ENCODE data around the gene CLIC6.
"Not testable (repeated sequence)": the region's sequence is repeated elsewhere in the genome, so short reads cannot be mapped to it uniquely, and the experiment has no call there.

Gene CLIC6

GRCh38 chr21:34653522-34653921, 15.3 kb upstream of the CLIC6 start:
- DNase-seq (ENCODE audit: low read depth), result no peak

- no peak for DNase-seq (ENCODE audit: low read depth)
Measured at GRCh38 chr21:34661848-34662247, 6.9 kb upstream of the CLIC6 start.

GRCh38 chr21:34667761-34668160, 1.0 kb upstream of the CLIC6 start:
- DNase-seq (ENCODE audit: low read depth), result no peak

- no peak for DNase-seq (ENCODE audit: low read depth)
Measured at GRCh38 chr21:34669149-34669879, 520 bp downstream of the CLIC6 start.

GRCh38 chr21:34669880-34670219, 1.1 kb downstream of the CLIC6 start:
- not testable (repeated sequence) for DNase-seq (ENCODE audit: low read depth)

- DNase-seq (ENCODE audit: low read depth), result no peak
Measured at GRCh38 chr21:34670220-34670961, 1.6 kb downstream of the CLIC6 start.

GRCh38 chr21:34670962-34671348, 2.2 kb downstream of the CLIC6 start:
- no peak for DNase-seq (ENCODE audit: low read depth)

GRCh38 chr21:34671462-34671861, 2.7 kb downstream of the CLIC6 start:
- DNase-seq (ENCODE audit: low read depth), result no peak

GRCh38 chr21:34671891-34672290, 3.1 kb downstream of the CLIC6 start:
- DNase-seq (ENCODE audit: low read depth), result no peak

- DNase-seq (ENCODE audit: low read depth), result no peak
Measured at GRCh38 chr21:34673006-34673405, 4.2 kb downstream of the CLIC6 start.

- no peak for DNase-seq (ENCODE audit: low read depth)
Measured at GRCh38 chr21:34674468-34674867, 5.7 kb downstream of the CLIC6 start.

GRCh38 chr21:34675871-34676270, 7.1 kb downstream of the CLIC6 start:
- DNase-seq (ENCODE audit: low read depth), result no peak

GRCh38 chr21:34679051-34679450, 10.3 kb downstream of the CLIC6 start:
- DNase-seq (ENCODE audit: low read depth), result no peak

- no peak for DNase-seq (ENCODE audit: low read depth)
Measured at GRCh38 chr21:34684174-34684876, 15.5 kb downstream of the CLIC6 start.

- no peak for DNase-seq (ENCODE audit: low read depth)
Measured at GRCh38 chr21:34687065-34687464, 18.3 kb downstream of the CLIC6 start.

GRCh38 chr21:34687745-34688144, 19.0 kb downstream of the CLIC6 start:
- DNase-seq (ENCODE audit: low read depth), result no peak

- no peak for DNase-seq (ENCODE audit: low read depth)
Measured at GRCh38 chr21:34688145-34688544, 19.4 kb downstream of the CLIC6 start.

- no peak for DNase-seq (ENCODE audit: low read depth)
Measured at GRCh38 chr21:34688715-34689114, 19.9 kb downstream of the CLIC6 start.

GRCh38 chr21:34690041-34690792, 21.4 kb downstream of the CLIC6 start:
- DNase-seq (ENCODE audit: low read depth), result no peak

GRCh38 chr21:34690793-34691175, 22.0 kb downstream of the CLIC6 start:
- no peak for DNase-seq (ENCODE audit: low read depth)

GRCh38 chr21:34691390-34692032, 22.7 kb downstream of the CLIC6 start:
- no peak for DNase-seq (ENCODE audit: low read depth)

- no peak for DNase-seq (ENCODE audit: low read depth)
Measured at GRCh38 chr21:34692458-34693020, 23.7 kb downstream of the CLIC6 start.

All from activated T-helper 1 cell treated with Interleukin-2 at 50 U/mL for 16 hours (primary cell).